Ascending aorta (tissue), 2 donors: ENCODE results near the gene GREM2. TPM values are rescaled to one million over a fixed set of nuclear protein-coding genes. Genes with fewer than 3 reads are reported as not detected.

Experiments used
- DNase-seq, 2 donors: peaks; one replicate each; pipeline ENCODE4 v3.0.0-alpha.2; 2019; ENCODE audit warnings: low spot score in 2 of 2
- H3K27ac ChIP-seq, 2 donors: fragments of 200-600 bp; sonication (generic); one replicate each; pipeline ENCODE4 v1.5.1; 2016 to 2017; ENCODE audit warnings: mild to moderate bottlenecking in 1 of 2
- H3K27me3 ChIP-seq: fragments of 200-600 bp; sonication (generic); one replicate; pipeline ENCODE4 v1.5.1; 2017
- H3K36me3 ChIP-seq, 2 donors: fragments of 200-600 bp; sonication (generic); one replicate each; pipeline ENCODE4 v1.5.1; 2016
- H3K4me1 ChIP-seq, 2 donors: fragments of 200-600 bp; sonication (generic); one replicate each; pipeline ENCODE4 v1.5.1; 2016 to 2017; ENCODE audit warnings: mild to moderate bottlenecking in 1 of 2
- H3K4me3 ChIP-seq, 2 donors: fragments of 200-600 bp; sonication (generic); one replicate each; pipeline ENCODE4 v1.5.1; 2016 to 2017; ENCODE audit warnings: mild to moderate bottlenecking in 1 of 2
- H3K9me3 ChIP-seq, 2 donors: fragments of 200-600 bp; sonication (generic); one replicate each; pipeline ENCODE4 v1.5.1; 2016
- CTCF ChIP-seq, 3 experiments: fragments of 200-600 bp in 2 of 3; fragments of 450-650 bp in 1 of 3; sonication (generic) in 2 of 3; IDR thresholded peaks; one replicate each; pipeline ENCODE4 v1.5.1; 2016 to 2019; ENCODE audit warnings: antibody characterized with exemption in 3 of 3, mild to moderate bottlenecking in 1 of 3, moderate library complexity in 1 of 3
- intact Hi-C: fragments of 100-400 bp; cut with DNase I; formaldehyde crosslinking; loops from one replicate; pipeline ENCODE4 v1.15.1; 2023
- total RNA-seq: library from RNA; depleted of rRNA; stranded (reverse); fragments of >200 nt; gene quantifications from one replicate; pipeline ENCODE4 v1.1.0, GENCODE V29; 2016

GREM2 gene
- total RNA-seq, 1 donor from 2014 or later = not detected

DNA sequence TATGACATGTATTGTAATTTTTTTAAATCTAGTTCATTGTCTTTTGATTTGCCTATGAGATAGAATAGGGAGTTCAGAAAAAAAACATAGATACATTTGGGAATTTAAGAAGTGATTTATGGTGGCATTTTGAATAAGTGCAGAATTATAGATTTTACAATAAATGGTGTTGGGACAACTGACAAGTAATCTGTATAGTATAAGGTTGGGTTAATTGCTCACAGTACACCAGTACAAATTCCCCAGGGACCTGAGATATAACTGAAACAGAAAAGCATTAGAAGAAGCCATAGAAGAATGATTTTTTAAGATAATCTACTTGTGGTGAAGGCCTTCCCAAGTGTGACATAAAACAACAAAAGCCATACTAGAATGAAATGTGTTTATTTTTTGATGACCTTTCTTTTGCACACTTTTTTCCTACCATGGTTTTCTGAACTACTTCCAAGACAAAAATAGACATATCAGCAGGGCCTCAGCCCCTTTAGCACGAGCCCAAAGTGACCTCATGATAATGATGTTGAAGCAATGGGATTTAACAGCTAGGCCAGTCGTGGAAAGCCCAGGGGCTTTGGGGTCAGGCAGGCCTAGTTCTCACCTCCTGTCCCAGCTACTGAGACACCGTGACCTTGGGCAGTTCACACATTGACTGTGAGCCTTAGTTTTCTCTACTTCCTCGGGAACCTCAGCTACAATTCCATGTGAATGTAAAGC, 87.4 kb downstream of the GREM2 start:
- no peaks in the 10 kb centered on the region for H3K9me3 ChIP-seq
- TF ChIP-seq CTCF (IDR thresholded peaks at IDR 0.05) = no peak
- H3K4me1 ChIP-seq = no peaks in the 10 kb centered on the region
- H3K27me3 ChIP-seq = no peaks in the 10 kb centered on the region
- DNase-seq = no peak
- no peak overlapping the region for H3K27ac ChIP-seq
- intact Hi-C loops = no loop called here
- H3K4me3 ChIP-seq = no peak overlapping the region
- H3K36me3 ChIP-seq = no peaks in the 10 kb centered on the region

DNA sequence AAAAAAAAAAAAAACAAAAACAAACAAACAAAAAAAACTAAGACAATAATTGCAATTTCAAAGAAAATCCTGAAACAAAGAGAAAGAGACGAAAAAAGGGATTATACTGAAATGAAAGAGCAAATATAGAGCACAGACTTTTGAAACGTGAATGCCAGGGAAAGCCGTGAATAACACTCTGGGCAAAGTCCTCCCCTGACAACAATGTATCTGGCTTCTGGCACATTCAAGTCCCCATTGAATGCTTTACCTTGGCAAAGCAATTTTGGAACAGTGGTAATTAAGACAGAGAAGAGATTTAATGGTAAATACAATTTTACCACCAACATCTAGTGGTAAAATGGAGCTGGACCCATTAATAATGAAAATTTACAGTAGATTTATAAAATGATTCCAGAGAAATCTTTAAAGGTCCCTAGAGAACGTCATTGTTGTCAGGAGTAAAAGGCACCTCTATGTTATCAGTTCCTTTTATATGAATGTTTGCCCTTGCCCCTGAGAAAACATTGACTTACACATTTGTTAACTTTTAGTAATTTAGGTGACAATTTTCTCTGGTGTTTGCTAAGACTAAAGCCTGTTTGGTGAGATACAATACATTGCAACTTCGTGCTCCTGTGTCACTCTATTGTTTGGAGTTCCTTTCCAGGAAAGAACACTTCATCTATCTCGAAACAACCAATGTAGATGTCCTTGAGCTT, 89.7 kb downstream of the GREM2 start:
- Histone ChIP-seq H3K9me3 (no peaks in the 10 kb centered on the region), H3K4me1 (no peaks in the 10 kb centered on the region), H3K4me3 (no peak overlapping the region), H3K27me3 (no peaks in the 10 kb centered on the region), H3K36me3 (no peaks in the 10 kb centered on the region), H3K27ac (no peak overlapping the region)
- intact Hi-C loops = no loop called here
- DNase-seq = no peak
- no peak for TF ChIP-seq CTCF (IDR thresholded peaks at IDR 0.05)

DNA sequence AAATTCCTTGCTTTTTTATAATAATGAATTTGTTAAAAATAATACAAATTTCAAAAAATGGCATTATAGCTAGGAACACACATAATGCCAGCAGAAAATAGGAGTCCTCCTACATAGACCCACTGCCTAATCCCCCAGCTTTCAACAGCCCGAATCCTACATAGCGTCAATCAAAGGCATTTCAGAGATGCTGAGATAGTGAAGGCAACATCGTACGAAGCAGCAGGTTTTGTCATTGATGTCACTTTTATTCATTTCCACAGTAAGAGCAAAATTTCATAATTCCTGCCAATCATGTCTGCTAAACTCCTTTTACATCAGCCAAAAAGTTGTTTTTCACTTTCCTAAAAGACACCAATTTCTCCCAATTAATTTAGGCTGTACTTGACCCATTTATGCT, 94.1 kb downstream of the GREM2 start:
- Histone ChIP-seq H3K27ac (no peak overlapping the region), H3K27me3 (no peaks in the 10 kb centered on the region), H3K4me3 (no peak overlapping the region), H3K4me1 (no peaks in the 10 kb centered on the region), H3K9me3 (no peaks in the 10 kb centered on the region), H3K36me3 (no peaks in the 10 kb centered on the region)
- TF ChIP-seq CTCF (IDR thresholded peaks at IDR 0.05) = no peak
- intact Hi-C loops = no loop called here
- no peak for DNase-seq

- Histone ChIP-seq H3K27ac (no peak overlapping the region), H3K4me1 (no peaks in the 10 kb centered on the region), H3K9me3 (no peaks in the 10 kb centered on the region), H3K4me3 (no peak overlapping the region), H3K36me3 (no peaks in the 10 kb centered on the region), H3K27me3 (no peaks in the 10 kb centered on the region)
- DNase-seq = no peak
- intact Hi-C loops = no loop called here
- no peak for TF ChIP-seq CTCF (IDR thresholded peaks at IDR 0.05)
These were observed 95.9 kb downstream of the GREM2 start for GRCh38 chr1:240516069-240516468.

GRCh38 chr1:240515505-240515904, 96.5 kb downstream of the GREM2 start:
- TF ChIP-seq CTCF (IDR thresholded peaks at IDR 0.05) = no peak
- no peaks in the 10 kb centered on the region for H3K27me3 ChIP-seq
- no peak overlapping the region for H3K4me3 ChIP-seq
- intact Hi-C loops = no loop called here
- H3K27ac ChIP-seq = no peak overlapping the region
- H3K4me1 ChIP-seq = no peaks in the 10 kb centered on the region
- no peaks in the 10 kb centered on the region for H3K9me3 ChIP-seq
- no peak for DNase-seq
- no peaks in the 10 kb centered on the region for H3K36me3 ChIP-seq
